ENCODE data around the gene HLX. TPM values are rescaled to one million over a fixed set of nuclear protein-coding genes. Genes with fewer than 3 reads are reported as not detected.

HLX gene
- polyA plus RNA-seq, 1 donor from 2014 or later = not detected

DNA sequence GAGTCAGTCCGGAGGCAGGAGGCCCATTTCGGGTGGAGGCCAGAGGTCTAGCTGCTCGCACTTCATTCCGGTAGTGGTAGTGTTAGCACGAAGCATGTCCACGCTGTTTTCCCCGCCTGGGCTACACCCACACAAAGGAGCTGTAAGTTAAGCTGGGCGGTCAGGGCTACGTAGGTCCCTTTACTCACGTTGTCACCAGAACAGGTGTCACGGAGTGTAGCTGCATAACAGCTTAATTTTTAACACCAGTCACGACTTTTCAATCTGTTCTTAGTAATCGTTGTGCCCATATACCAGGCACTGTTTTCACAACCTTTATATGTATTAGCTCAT lies 15.6 kb downstream of the HLX start:
- H3K9me3 ChIP-seq (ENCODE audit: low read length) = no peaks in the 10 kb centered on the region
- no peaks in the 10 kb centered on the region for H3K36me3 ChIP-seq (ENCODE audit: insufficient read depth, low read length)
- H2AFZ ChIP-seq (ENCODE audit: low read depth, low read length) = no peak overlapping the region
- H3K9ac ChIP-seq (ENCODE audit: low read length) = no peak overlapping the region
- H4K20me1 ChIP-seq (ENCODE audit: insufficient read depth) = no peaks in the 10 kb centered on the region
- H3K9me2 ChIP-seq (ENCODE audit: insufficient read depth, low read length) = no peaks in the 10 kb centered on the region
- TF ChIP-seq SMC3 (conservative IDR thresholded peaks at IDR 0.05; ENCODE audit: poor library complexity) (no peak), POLR2AphosphoS5 (IDR thresholded peaks at IDR 0.05) (peak; percentile 6)
- H3K79me2 ChIP-seq (replicated peaks; ENCODE audit: insufficient read depth, low read length) = no peaks in the 10 kb centered on the region
- no peak overlapping the region for H3K4me3 ChIP-seq (ENCODE audit: low read length)
- no peaks in the 10 kb centered on the region for H3F3A ChIP-seq (ENCODE audit: insufficient read depth, low read length, poor library complexity, severe bottlenecking)
- H3K27me3 ChIP-seq (ENCODE audit: insufficient read depth, low read depth, low read length) = peaks cover 75% of the 10 kb centered on the region
- H3K27ac ChIP-seq (ENCODE audit: low read length) = no peak overlapping the region
- H3K4me2 ChIP-seq (ENCODE audit: low read length) = no peak overlapping the region

DNA sequence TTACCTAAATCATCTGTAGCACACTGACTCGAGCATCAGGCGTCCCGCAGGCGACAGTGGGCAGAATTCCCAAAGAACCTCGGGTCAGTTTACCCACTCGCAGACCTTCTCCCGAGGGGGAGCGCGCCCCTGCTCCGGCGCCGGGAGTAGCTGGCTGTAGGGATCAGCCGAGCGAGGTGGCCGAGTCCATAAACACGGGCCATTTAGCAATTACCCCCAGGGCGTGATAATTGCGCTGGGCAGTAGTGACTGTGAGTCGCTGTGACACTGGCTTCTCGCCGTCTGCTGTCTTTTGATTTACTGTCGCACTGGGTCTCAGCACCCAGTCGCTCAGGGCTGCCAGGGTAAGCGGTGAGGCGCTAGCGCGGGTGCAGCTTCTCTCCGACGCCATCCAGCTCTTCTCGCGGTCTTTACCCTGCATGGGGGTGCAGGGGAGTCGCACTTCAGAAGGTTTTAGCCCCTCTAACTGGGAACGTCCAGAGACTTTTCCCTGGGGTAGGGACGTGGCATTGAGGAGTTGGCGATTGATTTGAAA lies 16.2 kb downstream of the HLX start:
- no peak overlapping the region for H3K9ac ChIP-seq (ENCODE audit: low read length)
- H3K9me2 ChIP-seq (ENCODE audit: insufficient read depth, low read length) = no peaks in the 10 kb centered on the region
- no peaks in the 10 kb centered on the region for H3K79me2 ChIP-seq (replicated peaks; ENCODE audit: insufficient read depth, low read length)
- no peaks in the 10 kb centered on the region for H3K9me3 ChIP-seq (ENCODE audit: low read length)
- H3K4me3 ChIP-seq (ENCODE audit: low read length) = peak overlapping the region; percentile 11
- H3K27me3 ChIP-seq (ENCODE audit: insufficient read depth, low read depth, low read length) = peaks cover 69% of the 10 kb centered on the region
- H3K27ac ChIP-seq (ENCODE audit: low read length) = no peak overlapping the region
- TF ChIP-seq MXI1 (conservative IDR thresholded peaks at IDR 0.05; ENCODE audit: poor library complexity, severe bottlenecking) = no peak
- no peak for TF ChIP-seq TAF1 (IDR thresholded peaks at IDR 0.05; ENCODE audit: low read depth)
- TF ChIP-seq SMC3 (conservative IDR thresholded peaks at IDR 0.05; ENCODE audit: poor library complexity) = no peak
- TF ChIP-seq EP300 (conservative IDR thresholded peaks at IDR 0.05; ENCODE audit: poor library complexity, severe bottlenecking) = no peak
- no peak for TF ChIP-seq RAD21 (conservative IDR thresholded peaks at IDR 0.05)
- TF ChIP-seq, protein P1, sequence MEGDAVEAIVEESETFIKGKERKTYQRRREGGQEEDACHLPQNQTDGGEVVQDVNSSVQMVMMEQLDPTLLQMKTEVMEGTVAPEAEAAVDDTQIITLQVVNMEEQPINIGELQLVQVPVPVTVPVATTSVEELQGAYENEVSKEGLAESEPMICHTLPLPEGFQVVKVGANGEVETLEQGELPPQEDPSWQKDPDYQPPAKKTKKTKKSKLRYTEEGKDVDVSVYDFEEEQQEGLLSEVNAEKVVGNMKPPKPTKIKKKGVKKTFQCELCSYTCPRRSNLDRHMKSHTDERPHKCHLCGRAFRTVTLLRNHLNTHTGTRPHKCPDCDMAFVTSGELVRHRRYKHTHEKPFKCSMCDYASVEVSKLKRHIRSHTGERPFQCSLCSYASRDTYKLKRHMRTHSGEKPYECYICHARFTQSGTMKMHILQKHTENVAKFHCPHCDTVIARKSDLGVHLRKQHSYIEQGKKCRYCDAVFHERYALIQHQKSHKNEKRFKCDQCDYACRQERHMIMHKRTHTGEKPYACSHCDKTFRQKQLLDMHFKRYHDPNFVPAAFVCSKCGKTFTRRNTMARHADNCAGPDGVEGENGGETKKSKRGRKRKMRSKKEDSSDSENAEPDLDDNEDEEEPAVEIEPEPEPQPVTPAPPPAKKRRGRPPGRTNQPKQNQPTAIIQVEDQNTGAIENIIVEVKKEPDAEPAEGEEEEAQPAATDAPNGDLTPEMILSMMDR (IDR thresholded peaks at IDR 0.05; ENCODE audit: poor library complexity, severe bottlenecking) = no peak
- TF ChIP-seq EZH2 (IDR thresholded peaks at IDR 0.05; ENCODE audit: borderline replicate concordance, insufficient read depth, low read length, poor library complexity, severe bottlenecking) = no peak
- TF ChIP-seq, protein P2, sequence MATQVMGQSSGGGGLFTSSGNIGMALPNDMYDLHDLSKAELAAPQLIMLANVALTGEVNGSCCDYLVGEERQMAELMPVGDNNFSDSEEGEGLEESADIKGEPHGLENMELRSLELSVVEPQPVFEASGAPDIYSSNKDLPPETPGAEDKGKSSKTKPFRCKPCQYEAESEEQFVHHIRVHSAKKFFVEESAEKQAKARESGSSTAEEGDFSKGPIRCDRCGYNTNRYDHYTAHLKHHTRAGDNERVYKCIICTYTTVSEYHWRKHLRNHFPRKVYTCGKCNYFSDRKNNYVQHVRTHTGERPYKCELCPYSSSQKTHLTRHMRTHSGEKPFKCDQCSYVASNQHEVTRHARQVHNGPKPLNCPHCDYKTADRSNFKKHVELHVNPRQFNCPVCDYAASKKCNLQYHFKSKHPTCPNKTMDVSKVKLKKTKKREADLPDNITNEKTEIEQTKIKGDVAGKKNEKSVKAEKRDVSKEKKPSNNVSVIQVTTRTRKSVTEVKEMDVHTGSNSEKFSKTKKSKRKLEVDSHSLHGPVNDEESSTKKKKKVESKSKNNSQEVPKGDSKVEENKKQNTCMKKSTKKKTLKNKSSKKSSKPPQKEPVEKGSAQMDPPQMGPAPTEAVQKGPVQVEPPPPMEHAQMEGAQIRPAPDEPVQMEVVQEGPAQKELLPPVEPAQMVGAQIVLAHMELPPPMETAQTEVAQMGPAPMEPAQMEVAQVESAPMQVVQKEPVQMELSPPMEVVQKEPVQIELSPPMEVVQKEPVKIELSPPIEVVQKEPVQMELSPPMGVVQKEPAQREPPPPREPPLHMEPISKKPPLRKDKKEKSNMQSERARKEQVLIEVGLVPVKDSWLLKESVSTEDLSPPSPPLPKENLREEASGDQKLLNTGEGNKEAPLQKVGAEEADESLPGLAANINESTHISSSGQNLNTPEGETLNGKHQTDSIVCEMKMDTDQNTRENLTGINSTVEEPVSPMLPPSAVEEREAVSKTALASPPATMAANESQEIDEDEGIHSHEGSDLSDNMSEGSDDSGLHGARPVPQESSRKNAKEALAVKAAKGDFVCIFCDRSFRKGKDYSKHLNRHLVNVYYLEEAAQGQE (IDR thresholded peaks at IDR 0.05; ENCODE audit: borderline replicate concordance) = no peak
- TF ChIP-seq POLR2AphosphoS5 (IDR thresholded peaks at IDR 0.05) = no peak
- no peaks in the 10 kb centered on the region for H4K20me1 ChIP-seq (ENCODE audit: insufficient read depth)
- H3K4me2 ChIP-seq (ENCODE audit: low read length) = no peak overlapping the region
- no peaks in the 10 kb centered on the region for H3K36me3 ChIP-seq (ENCODE audit: insufficient read depth, low read length)
- no peaks in the 10 kb centered on the region for H3F3A ChIP-seq (ENCODE audit: insufficient read depth, low read length, poor library complexity, severe bottlenecking)
- no peak overlapping the region for H2AFZ ChIP-seq (ENCODE audit: low read depth, low read length)

DNA sequence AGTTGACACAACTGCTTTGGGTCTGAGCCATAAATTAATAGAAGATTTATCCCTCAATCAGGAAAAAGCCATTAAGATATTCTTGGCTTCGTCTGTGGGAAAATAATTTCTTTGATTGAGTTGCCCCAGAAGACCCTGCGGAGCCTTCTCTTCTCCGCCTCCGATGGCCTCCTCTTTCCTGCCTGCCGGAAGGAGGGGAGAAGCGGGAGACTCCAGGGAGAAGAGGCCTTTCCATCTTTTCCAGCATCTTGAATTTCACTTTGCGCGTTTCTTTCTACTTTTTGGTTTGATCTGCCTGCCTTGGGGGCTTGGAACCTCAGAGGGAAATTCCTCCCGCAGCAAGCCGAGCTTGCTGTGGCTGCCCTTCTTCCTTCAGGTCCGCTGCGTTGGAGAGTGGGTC lies 16.8 kb downstream of the HLX start:
- Histone ChIP-seq H3K9ac (ENCODE audit: low read length) (no peak overlapping the region), H3K27me3 (ENCODE audit: insufficient read depth, low read depth, low read length) (peaks cover 63% of the 10 kb centered on the region), H2AFZ (ENCODE audit: low read depth, low read length) (no peak overlapping the region), H4K20me1 (ENCODE audit: insufficient read depth) (no peaks in the 10 kb centered on the region), H3K4me2 (ENCODE audit: low read length) (no peak overlapping the region), H3K79me2 (replicated peaks; ENCODE audit: insufficient read depth, low read length) (no peaks in the 10 kb centered on the region), H3K9me2 (ENCODE audit: insufficient read depth, low read length) (no peaks in the 10 kb centered on the region), H3F3A (ENCODE audit: insufficient read depth, low read length, poor library complexity, severe bottlenecking) (no peaks in the 10 kb centered on the region), H3K36me3 (ENCODE audit: insufficient read depth, low read length) (no peaks in the 10 kb centered on the region), H3K27ac (ENCODE audit: low read length) (no peak overlapping the region), H3K9me3 (ENCODE audit: low read length) (no peaks in the 10 kb centered on the region), H3K4me3 (ENCODE audit: low read length) (no peak overlapping the region)
- TF ChIP-seq TAF1 (IDR thresholded peaks at IDR 0.05; ENCODE audit: low read depth) = no peak
- TF ChIP-seq, protein P1 (IDR thresholded peaks at IDR 0.05; ENCODE audit: poor library complexity, severe bottlenecking) = no peak
- TF ChIP-seq RAD21 (conservative IDR thresholded peaks at IDR 0.05) = no peak
- TF ChIP-seq SMC3 (conservative IDR thresholded peaks at IDR 0.05; ENCODE audit: poor library complexity) = no peak
- TF ChIP-seq EZH2 (IDR thresholded peaks at IDR 0.05; ENCODE audit: borderline replicate concordance, insufficient read depth, low read length, poor library complexity, severe bottlenecking) = no peak
- no peak for TF ChIP-seq EP300 (conservative IDR thresholded peaks at IDR 0.05; ENCODE audit: poor library complexity, severe bottlenecking)

Data from neural cell (in vitro differentiated cells).